Activated naive CD4-positive, alpha-beta T cell treated with anti-CD3 and anti-CD28 coated beads, Interleukin-2, amount 50 U/mL, for 72 hours (primary cell): Measurements from ENCODE around the gene KLHL26. TPM values are rescaled to one million over a fixed set of nuclear protein-coding genes. Genes with fewer than 3 reads are reported as not detected.
"Not testable (repeated sequence)": the region's sequence is repeated elsewhere in the genome, so short reads cannot be mapped to it uniquely, and the experiment has no call there.

Source experiments
- ATAC-seq, 2 donors: fragments of 150-1000 bp; cut with Tn5 transposase; 2 replicates each; pipeline ENCODE4 v1.10.0; 2021; ENCODE audit warnings: mild to moderate bottlenecking in 2 of 2, moderate library complexity in 2 of 2
- DNase-seq, 2 donors: peaks; one replicate each; pipeline ENCODE4 v3.0.0; 2021 to 2022; ENCODE audit warnings: low spot score in 2 of 2
- H3K27ac Mint-ChIP-seq, 2 donors: one replicate each; pipeline ENCODE4 v1.8.0; 2022; ENCODE audit warnings: mild to moderate bottlenecking in 2 of 2, mixed read lengths in 2 of 2
- H3K36me3 Mint-ChIP-seq, 2 donors: one replicate each; pipeline ENCODE4 v1.8.0; 2022; ENCODE audit warnings: mixed read lengths in 2 of 2
- H3K9me3 Mint-ChIP-seq, 2 donors: one replicate each; pipeline ENCODE4 v1.8.0; 2022; ENCODE audit warnings: mixed read lengths in 2 of 2
- total RNA-seq, 2 donors: library from RNA; stranded (reverse); gene quantifications; one replicate each; pipeline ENCODE4 v1.2.3, GENCODE V29; 2022

KLHL26 gene
- total RNA-seq, 2 donors from 2014 or later, result 9.2 to 13.5 TPM

DNA sequence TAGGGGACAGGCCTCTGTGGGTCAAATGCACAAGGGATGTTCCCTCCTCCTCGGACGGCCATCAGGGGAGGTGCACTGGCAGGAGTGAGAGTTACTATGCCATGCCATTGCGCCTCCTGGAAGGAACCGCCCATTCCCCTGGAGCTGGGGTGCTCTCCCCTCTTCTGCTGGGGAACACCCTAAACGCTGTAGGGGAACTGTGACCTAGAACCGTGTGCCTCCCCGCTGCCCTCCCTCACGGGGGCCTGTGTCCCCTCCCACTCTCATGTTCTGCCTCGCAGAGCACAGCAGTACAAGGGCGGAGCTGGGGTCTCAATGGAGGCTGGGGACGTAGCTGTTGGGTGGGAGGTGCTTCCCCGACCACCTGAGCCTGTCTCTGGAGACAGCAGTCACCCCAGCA lies 29.5 kb downstream of the KLHL26 start:
- ATAC-seq (no peak), DNase-seq (no peak)
- H3K27ac Mint-ChIP-seq, result no peak overlapping the region
- no peaks in the 10 kb centered on the region for H3K36me3 Mint-ChIP-seq
- no peaks in the 10 kb centered on the region for H3K9me3 Mint-ChIP-seq

DNA sequence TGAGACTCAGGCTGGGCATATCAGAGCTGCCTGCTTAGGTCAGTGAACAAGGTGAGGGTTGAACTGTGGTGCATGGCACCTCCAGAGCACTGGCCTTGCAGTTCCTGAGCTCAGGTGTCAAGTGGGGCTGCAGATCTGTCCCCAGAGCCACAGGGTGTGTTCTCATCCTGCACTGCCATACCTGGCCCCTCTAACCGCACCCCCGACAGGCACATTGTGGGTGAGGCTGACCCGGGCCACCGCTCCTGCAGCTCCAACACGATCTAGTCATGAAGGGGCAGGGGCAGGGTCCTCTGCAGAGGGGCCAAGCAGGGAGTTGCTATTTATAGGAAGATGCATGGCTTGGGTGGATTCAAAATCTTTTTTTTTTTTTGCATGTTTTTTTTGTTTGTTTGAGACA lies 30.0 kb downstream of the KLHL26 start:
- ATAC-seq (no peak), DNase-seq (no peak)
- Mint-ChIP-seq H3K9me3 (no peaks in the 10 kb centered on the region), H3K36me3 (no peaks in the 10 kb centered on the region), H3K27ac (no peak overlapping the region)

DNA sequence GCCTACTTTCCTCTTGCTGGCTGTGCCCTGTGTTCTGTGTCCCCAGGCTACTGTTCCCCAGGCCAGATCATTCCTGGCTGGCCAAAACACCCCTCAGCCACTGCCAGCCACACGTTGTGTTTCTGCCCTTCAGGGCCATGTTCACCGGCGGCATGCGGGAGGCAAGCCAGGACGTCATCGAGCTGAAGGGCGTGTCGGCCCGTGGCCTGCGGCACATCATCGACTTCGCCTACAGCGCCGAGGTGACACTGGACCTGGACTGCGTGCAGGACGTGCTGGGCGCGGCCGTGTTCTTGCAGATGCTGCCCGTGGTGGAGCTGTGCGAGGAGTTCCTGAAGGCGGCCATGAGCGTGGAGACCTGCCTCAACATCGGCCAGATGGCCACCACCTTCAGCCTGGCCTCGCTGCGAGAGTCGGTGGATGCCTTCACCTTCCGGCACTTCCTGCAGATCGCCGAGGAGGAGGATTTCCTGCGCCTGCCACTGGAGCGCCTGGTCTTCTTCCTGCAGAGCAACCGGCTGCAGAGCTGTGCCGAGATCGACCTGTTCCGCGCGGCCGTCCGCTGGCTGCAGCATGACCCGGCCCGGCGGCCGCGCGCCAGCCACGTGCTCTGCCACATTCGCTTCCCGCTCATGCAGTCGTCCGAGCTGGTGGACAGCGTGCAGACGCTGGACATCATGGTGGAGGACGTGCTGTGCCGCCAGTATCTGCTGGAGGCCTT lies 30.9 kb downstream of the KLHL26 start:
- DNase-seq (no peak), ATAC-seq (no peak)
- Mint-ChIP-seq H3K27ac (no peak overlapping the region), H3K9me3 (no peaks in the 10 kb centered on the region), H3K36me3 (no peaks in the 10 kb centered on the region)

DNA sequence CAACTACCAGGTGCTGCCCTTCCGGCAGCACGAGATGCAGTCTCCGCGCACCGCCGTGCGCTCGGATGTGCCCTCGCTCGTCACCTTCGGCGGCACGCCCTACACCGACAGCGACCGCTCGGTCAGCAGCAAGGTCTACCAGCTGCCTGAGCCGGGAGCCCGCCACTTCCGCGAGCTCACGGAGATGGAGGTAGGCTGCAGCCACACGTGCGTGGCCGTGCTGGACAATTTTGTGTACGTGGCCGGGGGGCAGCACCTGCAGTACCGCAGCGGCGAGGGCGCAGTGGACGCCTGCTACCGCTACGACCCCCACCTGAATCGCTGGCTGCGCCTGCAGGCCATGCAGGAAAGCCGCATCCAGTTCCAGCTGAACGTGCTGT lies 31.4 kb downstream of the KLHL26 start:
- Mint-ChIP-seq H3K9me3 (no peaks in the 10 kb centered on the region), H3K27ac (no peak overlapping the region), H3K36me3 (no peaks in the 10 kb centered on the region)
- DNase-seq, result no peak
- no peak for ATAC-seq

DNA sequence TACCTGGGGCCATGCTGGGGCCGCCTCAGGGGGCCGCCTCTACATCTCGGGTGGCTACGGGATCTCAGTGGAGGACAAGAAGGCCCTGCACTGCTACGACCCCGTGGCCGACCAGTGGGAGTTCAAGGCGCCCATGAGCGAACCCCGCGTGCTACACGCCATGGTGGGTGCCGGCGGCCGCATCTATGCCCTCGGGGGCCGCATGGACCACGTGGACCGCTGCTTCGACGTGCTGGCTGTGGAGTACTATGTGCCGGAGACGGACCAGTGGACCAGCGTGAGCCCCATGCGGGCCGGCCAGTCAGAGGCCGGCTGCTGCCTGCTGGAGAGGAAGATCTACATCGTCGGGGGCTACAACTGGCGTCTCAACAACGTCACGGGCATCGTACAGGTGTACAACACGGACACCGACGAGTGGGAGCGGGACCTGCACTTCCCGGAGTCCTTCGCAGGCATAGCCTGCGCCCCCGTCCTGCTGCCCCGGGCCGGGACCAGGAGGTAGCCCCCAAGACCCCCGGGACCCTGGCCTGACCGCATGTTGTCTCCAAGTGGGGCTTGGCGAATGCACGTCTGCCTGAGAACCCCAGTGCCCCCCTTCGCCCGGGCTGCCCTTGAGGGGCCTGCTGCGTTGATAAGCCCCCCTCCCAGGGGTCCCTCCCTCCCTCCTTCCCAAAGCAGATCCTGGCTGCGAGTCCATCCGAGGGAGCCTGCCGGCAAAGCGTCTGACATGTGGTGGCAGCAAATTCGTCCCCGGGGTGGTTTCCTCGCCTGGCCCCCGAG lies 32.1 kb downstream of the KLHL26 start:
- H3K27ac Mint-ChIP-seq, result no peak overlapping the region
- H3K36me3 Mint-ChIP-seq, result no peaks in the 10 kb centered on the region
- DNase-seq (no peak), ATAC-seq (no peak)
- H3K9me3 Mint-ChIP-seq, result no peaks in the 10 kb centered on the region

DNA sequence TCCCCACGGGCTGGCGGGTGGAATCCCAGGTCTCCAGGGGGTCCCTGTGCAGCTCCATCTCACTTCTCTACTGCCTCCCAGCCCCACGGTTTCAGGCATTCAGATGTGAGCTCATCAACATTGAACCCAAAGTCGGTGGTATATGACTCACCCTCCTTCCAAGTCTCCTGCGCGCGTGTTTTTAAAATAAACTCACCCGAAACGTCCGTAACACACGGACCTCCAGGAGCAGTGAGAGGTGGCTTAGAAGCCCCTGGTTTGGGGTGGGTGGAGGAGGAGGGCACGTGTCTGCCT lies 32.6 kb downstream of the KLHL26 start:
- no peaks in the 10 kb centered on the region for H3K9me3 Mint-ChIP-seq
- DNase-seq (no peak), ATAC-seq (no peak)
- H3K36me3 Mint-ChIP-seq, result no peaks in the 10 kb centered on the region
- no peak overlapping the region for H3K27ac Mint-ChIP-seq

DNA sequence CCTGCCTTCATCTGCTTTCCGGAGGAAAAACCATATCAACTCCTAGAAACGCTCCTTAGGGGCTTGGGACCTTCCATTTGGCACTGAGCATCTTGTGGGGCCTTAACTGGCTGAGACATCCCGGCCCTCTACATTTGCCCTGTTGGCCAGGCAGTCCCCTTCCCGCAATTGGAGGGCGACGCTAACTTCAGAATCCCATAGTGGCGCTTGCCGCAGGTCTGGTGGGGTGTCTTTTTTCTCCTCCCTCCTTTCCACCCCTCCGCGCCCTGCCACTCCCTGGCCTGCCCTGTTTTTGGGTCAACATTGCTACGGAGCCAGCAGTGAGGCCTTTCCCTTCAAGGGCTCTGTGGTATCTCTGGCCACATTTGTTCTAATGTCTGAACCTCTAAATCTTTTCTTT lies 33.1 kb downstream of the KLHL26 start:
- Mint-ChIP-seq H3K9me3 (no peaks in the 10 kb centered on the region), H3K27ac (no peak overlapping the region), H3K36me3 (no peaks in the 10 kb centered on the region)
- no peak for DNase-seq
- ATAC-seq, result no peak

DNA sequence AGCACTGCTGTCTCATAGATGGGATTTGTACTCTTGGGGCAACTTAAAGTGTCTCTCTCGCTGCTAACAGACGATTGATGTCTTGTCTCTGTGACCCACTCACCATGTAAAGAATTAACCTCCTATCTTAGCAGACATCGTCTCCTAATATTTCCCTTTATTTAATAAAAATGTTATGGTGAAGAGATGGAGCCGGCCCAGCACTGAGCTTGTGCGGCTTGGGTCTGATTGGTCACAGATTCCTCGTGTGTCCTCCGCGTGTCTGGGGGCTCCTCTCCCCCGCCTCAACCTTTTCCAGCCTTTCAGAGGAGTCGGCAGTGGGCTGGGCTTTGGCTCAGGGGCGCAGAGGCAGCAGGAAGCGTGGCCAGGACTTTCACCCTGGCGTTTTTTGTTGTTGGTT lies 33.5 kb downstream of the KLHL26 start:
- no peaks in the 10 kb centered on the region for H3K9me3 Mint-ChIP-seq
- no peak overlapping the region for H3K27ac Mint-ChIP-seq
- no peaks in the 10 kb centered on the region for H3K36me3 Mint-ChIP-seq
- DNase-seq, result no peak
- no peak for ATAC-seq

DNA sequence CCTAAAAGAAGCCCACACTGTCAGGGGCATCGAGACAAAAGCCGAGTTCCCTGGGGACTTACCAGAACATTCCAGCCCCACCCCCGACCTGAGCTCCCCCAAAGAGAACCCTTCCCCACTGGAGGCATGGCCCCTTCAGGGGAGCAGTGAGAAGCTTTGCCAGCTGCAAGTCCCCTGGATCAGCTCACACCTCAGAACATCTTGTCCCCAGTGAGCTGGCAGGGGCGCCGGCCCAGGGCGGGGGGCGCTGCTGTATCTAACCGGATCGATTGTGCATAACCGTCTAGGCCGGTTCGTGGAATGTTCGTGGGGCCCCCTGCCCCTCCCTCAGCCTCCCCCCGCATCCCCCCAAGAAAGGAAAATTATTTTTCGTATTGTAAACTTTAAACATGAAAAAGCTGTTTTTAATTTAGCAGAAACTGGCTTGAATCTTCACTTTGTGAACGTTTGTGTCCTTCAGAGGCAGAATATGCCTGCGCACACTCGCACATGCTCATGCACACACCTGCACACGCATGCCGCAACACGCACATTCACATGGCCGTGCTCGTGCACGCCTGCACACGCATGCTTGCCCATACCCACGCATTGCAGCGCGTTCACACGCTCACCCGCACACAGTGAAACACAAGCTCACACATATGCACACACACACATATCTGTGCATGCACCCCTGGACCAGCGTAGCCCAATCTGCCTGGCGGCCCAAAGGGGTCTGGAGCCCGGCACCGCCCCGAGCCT lies 34.6 kb downstream of the KLHL26 start:
- ATAC-seq, result no peak
- Mint-ChIP-seq H3K9me3 (no peaks in the 10 kb centered on the region), H3K27ac (peak overlapping the region in 1 of 2 donors; percentile 56), H3K36me3 (no peaks in the 10 kb centered on the region)
- DNase-seq, result no peak

DNA sequence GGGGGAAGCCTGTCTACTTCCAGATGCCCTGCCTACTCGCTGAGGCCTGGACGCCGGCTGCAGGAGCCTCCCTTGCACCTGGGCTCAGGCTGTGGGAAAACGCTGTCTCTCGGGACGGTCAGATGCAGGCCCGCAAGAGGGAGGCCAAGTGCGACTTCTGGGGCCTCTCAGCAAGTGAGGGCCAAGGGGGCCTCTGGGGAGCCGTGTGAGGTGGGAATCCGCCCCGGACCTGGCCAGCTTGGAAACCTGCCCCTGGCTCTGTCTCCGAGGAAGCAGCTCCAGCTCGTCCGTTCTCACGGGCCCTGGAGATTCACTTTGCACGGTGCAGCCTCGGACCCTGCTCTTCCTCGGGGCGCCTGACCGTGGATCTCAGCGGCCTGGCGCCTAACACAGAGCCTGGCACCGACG lies 35.2 kb downstream of the KLHL26 start:
- peak overlapping the region in 1 of 2 donors; percentile 56 for H3K27ac Mint-ChIP-seq
- no peak for DNase-seq
- ATAC-seq, result no peak
- no peaks in the 10 kb centered on the region for H3K9me3 Mint-ChIP-seq
- H3K36me3 Mint-ChIP-seq, result no peaks in the 10 kb centered on the region

DNA sequence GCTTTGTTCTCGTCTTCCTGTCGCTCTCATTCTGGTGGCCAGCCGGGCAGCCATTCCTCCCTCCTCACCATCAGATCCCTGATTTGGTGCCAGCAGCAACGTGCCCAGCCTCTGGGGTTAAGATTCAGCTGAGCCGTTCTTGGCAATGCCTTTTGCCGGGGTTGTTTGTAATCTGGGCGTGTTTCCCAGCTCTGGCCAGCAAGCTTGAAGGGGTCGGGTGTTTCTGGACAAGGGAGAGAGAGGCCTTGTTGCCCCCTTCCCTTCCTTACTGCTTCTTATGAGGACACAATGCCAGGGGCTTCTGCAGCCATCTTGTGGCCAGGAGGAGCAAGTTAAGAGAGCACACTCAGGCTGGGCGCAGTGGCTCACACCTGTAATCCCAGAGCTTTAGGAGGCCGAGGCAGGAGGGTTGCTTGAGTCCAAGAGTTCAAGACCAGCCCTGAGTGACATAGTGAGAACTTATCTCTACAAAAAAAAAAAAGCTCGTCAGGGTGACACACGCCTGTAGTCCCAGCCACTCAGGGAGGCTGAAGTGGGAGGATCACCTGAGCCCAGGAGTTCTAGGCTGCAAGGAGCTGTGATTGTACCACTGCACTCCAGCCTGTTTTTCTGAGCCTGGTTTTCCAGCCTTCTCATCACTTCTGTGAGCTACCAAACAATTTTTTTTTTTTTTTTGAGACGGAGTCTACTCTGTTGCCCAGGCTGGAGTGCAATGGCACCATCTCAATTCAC lies 35.9 kb downstream of the KLHL26 start:
- DNase-seq (no peak), ATAC-seq (no peak)
- Mint-ChIP-seq H3K9me3 (no peaks in the 10 kb centered on the region), H3K36me3 (no peaks in the 10 kb centered on the region), H3K27ac (no peak overlapping the region)

DNA sequence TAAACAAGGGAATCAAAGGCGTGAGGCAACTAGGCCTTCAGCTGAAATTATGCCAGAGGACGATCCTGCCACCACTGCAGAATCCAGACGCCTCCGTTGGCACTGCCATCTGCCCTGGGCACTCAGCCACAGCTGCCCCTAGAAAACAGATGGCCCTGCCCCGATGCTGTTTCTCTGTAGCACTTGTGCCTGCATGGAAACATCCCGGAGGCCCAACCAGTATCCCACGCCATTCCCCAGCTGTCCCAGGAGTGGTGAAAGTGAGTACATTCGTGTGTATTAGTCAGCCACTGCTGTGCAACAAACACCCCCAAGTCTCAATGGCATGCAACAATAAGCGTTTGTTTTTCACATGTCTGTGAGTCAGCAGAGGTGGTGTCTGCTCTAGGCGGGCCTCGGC lies 37.8 kb downstream of the KLHL26 start:
- H3K36me3 Mint-ChIP-seq, result no peaks in the 10 kb centered on the region
- ATAC-seq (no peak), DNase-seq (no peak)
- no peak overlapping the region for H3K27ac Mint-ChIP-seq
- no peaks in the 10 kb centered on the region for H3K9me3 Mint-ChIP-seq

DNA sequence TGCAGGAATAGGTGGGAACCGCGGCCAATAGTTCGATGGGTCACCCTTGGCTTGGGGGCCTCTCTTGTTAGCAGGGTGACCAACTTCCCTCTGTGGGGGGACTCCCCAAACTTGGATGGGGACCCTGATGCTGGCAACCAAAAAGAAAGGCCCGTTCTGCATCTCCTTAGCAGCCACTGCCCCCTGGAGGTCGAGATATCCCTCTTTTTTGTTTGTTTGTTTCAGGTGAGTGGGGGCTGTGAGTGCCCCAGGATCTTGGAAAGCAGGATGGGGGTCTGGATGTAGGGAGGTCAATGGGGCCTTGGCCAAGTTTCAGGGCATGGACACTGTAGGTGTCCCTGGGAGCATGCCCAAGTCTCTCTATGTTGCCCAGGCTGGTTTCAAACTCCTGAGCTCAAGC lies 39.0 kb downstream of the KLHL26 start:
- ATAC-seq (no peak), DNase-seq (peak in 1 of 2 donors; percentile 39)
- no peak overlapping the region for H3K27ac Mint-ChIP-seq
- H3K36me3 Mint-ChIP-seq, result no peaks in the 10 kb centered on the region
- H3K9me3 Mint-ChIP-seq, result no peaks in the 10 kb centered on the region

DNA sequence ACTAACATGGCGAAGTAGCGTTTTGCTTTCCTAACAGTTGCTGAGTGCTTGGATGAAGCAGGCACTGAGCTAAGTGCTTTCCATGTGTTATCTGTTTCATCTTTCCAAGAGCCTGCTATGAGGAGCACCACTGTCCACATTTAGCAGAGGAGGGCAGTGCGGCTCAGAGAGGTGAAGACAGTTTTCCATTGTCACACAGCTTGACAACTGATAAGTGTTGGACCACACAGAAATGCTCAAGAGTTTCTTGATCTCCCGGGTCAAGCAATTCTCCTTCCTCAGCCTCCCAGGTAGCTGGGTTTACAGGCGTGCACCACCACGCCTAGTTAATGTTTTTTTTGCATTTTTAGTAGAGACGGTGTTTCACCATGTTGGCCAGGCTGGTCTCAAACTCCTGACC lies 39.9 kb downstream of the KLHL26 start:
- no peaks in the 10 kb centered on the region for H3K36me3 Mint-ChIP-seq

DNA sequence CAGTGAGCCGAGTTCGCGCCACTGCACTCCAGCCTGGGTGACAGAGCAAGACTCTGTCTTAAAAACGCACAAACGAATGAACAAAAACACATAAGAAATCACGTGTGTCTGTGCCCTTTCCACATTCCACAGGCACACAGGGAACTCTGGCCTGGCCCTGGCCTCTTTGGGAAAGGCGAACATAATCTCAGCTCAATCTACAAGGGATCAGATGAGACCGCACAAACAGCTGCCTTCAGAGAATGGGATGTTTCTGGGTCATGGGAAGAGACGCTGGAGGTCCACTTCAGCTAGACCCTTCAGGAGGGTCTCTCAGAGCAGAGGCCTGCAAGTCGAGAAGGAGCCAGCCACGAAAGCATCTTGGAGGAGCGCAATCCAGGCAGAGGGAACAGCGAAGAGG lies 40.3 kb downstream of the KLHL26 start:
- H3K27ac Mint-ChIP-seq, result no peak overlapping the region
- ATAC-seq (no peak), DNase-seq (no peak)
- H3K9me3 Mint-ChIP-seq, result no peaks in the 10 kb centered on the region
- H3K36me3 Mint-ChIP-seq, result no peaks in the 10 kb centered on the region

More for the DNA sequence above, 39.9 kb downstream of the KLHL26 start:
- no peak for DNase-seq
- Mint-ChIP-seq H3K27ac (no peak overlapping the region), H3K9me3 (no peaks in the 10 kb centered on the region)
- no peak for ATAC-seq

DNA sequence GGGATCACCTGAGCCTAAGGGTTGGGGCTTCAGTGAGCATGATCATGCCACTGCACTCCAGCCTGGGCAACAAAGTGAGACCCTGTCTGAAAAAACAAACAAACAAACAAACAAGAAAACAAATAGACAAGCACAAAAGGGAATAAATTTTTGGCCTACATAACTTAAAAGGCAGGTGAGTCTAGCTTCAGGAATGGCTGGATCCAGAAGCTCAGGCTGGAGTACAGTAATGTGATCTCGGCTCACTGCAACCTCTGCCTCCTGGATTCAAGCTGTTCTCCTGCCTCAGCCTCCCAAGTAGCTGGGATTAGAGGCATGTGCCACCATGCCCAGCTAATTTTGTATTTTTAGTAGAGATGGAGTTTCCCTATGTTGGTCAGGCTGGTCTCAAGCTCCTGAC lies 43.3 kb downstream of the KLHL26 start:
- not testable (repeated sequence) for DNase-seq, H3K36me3 Mint-ChIP-seq, H3K9me3 Mint-ChIP-seq, ATAC-seq
- peak overlapping the region in 1 of 2 donors; percentile 55 for H3K27ac Mint-ChIP-seq

DNA sequence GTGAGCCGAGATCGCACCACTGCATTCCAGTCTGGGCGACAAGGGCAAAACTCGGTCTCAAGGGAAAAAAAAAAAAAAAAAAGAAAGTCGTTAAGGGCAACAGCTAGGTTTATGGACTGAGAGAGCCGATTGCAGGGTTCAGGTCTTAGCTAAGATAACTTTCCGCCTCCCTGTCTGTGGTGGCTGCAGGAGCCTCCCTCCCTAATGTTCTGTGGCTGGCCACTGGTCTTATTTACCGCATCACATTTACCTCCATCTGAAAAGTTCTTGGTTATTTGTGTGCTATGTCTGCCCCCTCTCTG lies 45.9 kb downstream of the KLHL26 start:
- no peak for ATAC-seq
- no peaks in the 10 kb centered on the region for H3K36me3 Mint-ChIP-seq
- no peak for DNase-seq
- no peaks in the 10 kb centered on the region for H3K9me3 Mint-ChIP-seq
- peak overlapping the region; percentile 79 to 92 for H3K27ac Mint-ChIP-seq
